Measurements from ENCODE around the gene ARL5B.
"Not testable (repeated sequence)": the region's sequence is repeated elsewhere in the genome, so short reads cannot be mapped to it uniquely, and the experiment has no call there.

GRCh38 chr10:18632500-18632899 lies 26.7 kb upstream of the ARL5B start:
- not testable (repeated sequence) for TF ChIP-seq CTCF, POLR2A (IDR thresholded peaks at IDR 0.05)

Data from Peyer's patch (tissue), 4 donors.